Esophagus (tissue), 2 donors: ENCODE measurements around the gene FMNL2. TPM values are rescaled to one million over a fixed set of nuclear protein-coding genes. Genes with fewer than 3 reads are reported as not detected.

Experiments used
- H3K27ac ChIP-seq, 2 donors: one replicate each; pipeline ENCODE4 v1.5.1; 2013; ENCODE audit warnings: low read depth in 2 of 2, mild to moderate bottlenecking in 2 of 2, inconsistent platforms in 1 of 2, low read length in 1 of 2, moderate library complexity in 1 of 2
- H3K27me3 ChIP-seq, 2 donors: one replicate each; pipeline ENCODE4 v1.6.1; 2013; ENCODE audit warnings: low read length in 2 of 2, control low read depth in 1 of 2, mild to moderate bottlenecking in 1 of 2; ENCODE audit not compliant: insufficient read depth in 2 of 2, control insufficient read depth in 1 of 2
- H3K36me3 ChIP-seq, 2 donors: one replicate each; pipeline ENCODE4 v1.6.1; 2013; ENCODE audit warnings: low read length in 1 of 2; ENCODE audit not compliant: control insufficient read depth in 2 of 2, insufficient read depth in 2 of 2
- H3K4me1 ChIP-seq, 2 donors: one replicate each; pipeline ENCODE4 v1.6.1; 2013; ENCODE audit warnings: low read length in 1 of 2; ENCODE audit not compliant: control insufficient read depth in 2 of 2, insufficient read depth in 2 of 2
- H3K4me3 ChIP-seq, 2 donors: one replicate each; pipeline ENCODE4 v1.5.1; 2013; ENCODE audit warnings: low read length in 2 of 2, mild to moderate bottlenecking in 2 of 2, low read depth in 1 of 2, moderate library complexity in 1 of 2
- H3K9me3 ChIP-seq, 2 donors: one replicate each; pipeline ENCODE4 v1.6.1; 2013; ENCODE audit warnings: mild to moderate bottlenecking in 2 of 2, low read depth in 1 of 2, low read length in 1 of 2, moderate library complexity in 1 of 2; ENCODE audit not compliant: control insufficient read depth in 2 of 2, insufficient read depth in 1 of 2
- WGBS, 2 donors: extraction: QIAGEN DNeasy Blood & Tissue Kit; methylation state at CpG; one replicate each; pipeline ENCODE4 v1.1.7; 2013; 5-methylcytosine and 5-hydroxymethylcytosine counted together
- polyA plus RNA-seq, 2 donors: library from polyadenylated mRNA; stranded (reverse); fragments of 200-250 nt; gene quantifications; one replicate each; pipeline ENCODE4 v1.2.3, GENCODE V29; 2013
- donor health status: healthy with polysubstance abuse.
- donor health status: Bipolar disorder and iron deficiency.

FMNL2 gene
- polyA plus RNA-seq, 2 donors, result 4.2 to 5.3 TPM

DNA sequence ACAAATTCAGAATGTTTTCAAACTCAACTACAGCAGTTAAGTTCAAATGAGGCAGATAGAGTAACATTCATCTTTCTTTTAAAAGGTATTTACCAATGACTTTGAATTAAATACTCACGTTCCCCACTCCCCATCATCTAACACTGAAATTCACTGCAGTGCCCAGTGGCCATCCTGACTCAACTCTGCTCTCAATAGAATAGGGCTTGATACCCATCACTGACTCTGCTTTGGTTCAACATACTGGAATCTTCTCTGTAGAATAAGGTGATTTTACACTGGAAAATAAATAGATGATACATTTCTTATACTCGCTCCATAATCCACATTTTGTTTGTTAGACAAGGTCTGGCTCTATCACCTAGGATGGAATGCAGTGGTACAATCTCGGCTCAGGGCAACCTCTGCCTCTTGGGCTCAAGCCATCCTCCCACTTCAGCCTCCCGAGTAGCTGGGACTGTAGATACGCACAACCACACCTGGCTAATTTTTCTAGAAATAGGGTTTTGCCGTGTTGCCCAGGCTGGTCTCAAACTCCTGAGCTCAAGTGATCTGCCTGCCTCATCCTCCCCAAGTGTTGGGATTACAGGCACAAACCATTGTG lies 315.9 kb downstream of the FMNL2 start:
- no peak overlapping the region for H3K27ac ChIP-seq
- WGBS, 2 donors, result 92 to 93% methylated on average over 6 of the region's 6 CpGs
- H3K36me3 ChIP-seq, result peaks cover 0 to 2% of the 10 kb centered on the region in 2 donors

DNA sequence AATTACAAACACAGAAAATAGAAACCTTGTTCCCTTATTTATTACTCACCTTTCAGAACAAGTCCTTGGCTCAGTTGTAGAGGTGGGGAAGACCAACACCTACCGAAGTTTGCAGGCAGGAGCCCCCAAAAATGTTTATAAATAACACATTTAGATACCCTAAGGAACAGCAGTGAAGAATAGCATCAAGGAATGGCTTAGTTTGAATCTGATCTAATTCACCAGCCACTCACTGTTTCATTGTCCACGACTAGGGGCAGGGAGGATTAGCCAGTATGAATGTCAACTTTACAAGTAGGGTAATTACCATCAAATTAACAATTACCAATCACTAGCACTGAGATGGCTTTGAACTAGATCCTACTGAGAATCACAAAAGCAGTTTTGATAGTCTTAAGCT lies 316.9 kb downstream of the FMNL2 start:
- Histone ChIP-seq H3K27me3 (no peaks in the 10 kb centered on the region), H3K27ac (no peak overlapping the region), H3K9me3 (no peaks in the 10 kb centered on the region), H3K4me1 (no peaks in the 10 kb centered on the region), H3K36me3 (peaks cover 2 to 5% of the 10 kb centered on the region in 2 donors), H3K4me3 (no peak overlapping the region)
- WGBS, 2 donors, result 70 to 75% methylated on average over 2 of the region's 2 CpGs

More for the DNA sequence above, 315.9 kb downstream of the FMNL2 start:
- no peak overlapping the region for H3K4me3 ChIP-seq
- no peaks in the 10 kb centered on the region for H3K4me1 ChIP-seq
- no peaks in the 10 kb centered on the region for H3K27me3 ChIP-seq
- no peaks in the 10 kb centered on the region for H3K9me3 ChIP-seq

GRCh38 chr2:152655880-152656279 lies 320.9 kb downstream of the FMNL2 start:
- WGBS, 2 donors, result 80 to 91% methylated on average over 1 of the region's 1 CpG
- Histone ChIP-seq H3K4me1 (no peaks in the 10 kb centered on the region), H3K27ac (no peak overlapping the region), H3K9me3 (no peaks in the 10 kb centered on the region), H3K27me3 (no peaks in the 10 kb centered on the region), H3K36me3 (peaks cover 3 to 12% of the 10 kb centered on the region in 2 donors), H3K4me3 (no peak overlapping the region)

DNA sequence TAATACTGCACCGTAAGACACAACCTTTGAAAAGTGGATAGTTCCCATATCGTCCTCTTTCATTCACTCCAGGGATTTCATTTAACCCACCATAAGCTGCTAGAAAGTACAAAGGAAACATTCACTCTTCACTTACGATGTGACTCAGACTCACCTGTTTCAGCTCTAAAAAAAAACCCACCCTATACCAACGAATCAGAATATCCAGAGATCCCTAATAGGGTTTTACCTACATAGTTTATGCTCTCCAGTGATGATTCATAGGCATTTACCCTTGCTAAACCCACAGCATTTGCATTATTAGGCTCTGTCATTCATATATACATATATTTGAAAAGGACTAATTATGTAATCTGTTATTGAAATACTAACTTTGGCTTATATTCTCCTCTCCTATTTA lies 322.1 kb downstream of the FMNL2 start:
- H3K36me3 ChIP-seq, result peaks cover 3 to 13% of the 10 kb centered on the region in 2 donors
- no peak overlapping the region for H3K4me3 ChIP-seq

GRCh38 chr2:152658221-152658620 lies 323.2 kb downstream of the FMNL2 start:
- Histone ChIP-seq H3K27ac (no peak overlapping the region), H3K27me3 (no peaks in the 10 kb centered on the region), H3K36me3 (peaks cover 3 to 13% of the 10 kb centered on the region in 2 donors), H3K4me3 (no peak overlapping the region), H3K4me1 (no peaks in the 10 kb centered on the region), H3K9me3 (no peaks in the 10 kb centered on the region)
- 70 to 83% methylated on average over 1 of the region's 1 CpG for WGBS, 2 donors

More for the DNA sequence above, 322.1 kb downstream of the FMNL2 start:
- no peaks in the 10 kb centered on the region for H3K4me1 ChIP-seq
- H3K27ac ChIP-seq, result no peak overlapping the region
- no peaks in the 10 kb centered on the region for H3K9me3 ChIP-seq
- no peaks in the 10 kb centered on the region for H3K27me3 ChIP-seq
- WGBS, 2 donors, result 70 to 77% methylated on average over 4 of the region's 4 CpGs

DNA sequence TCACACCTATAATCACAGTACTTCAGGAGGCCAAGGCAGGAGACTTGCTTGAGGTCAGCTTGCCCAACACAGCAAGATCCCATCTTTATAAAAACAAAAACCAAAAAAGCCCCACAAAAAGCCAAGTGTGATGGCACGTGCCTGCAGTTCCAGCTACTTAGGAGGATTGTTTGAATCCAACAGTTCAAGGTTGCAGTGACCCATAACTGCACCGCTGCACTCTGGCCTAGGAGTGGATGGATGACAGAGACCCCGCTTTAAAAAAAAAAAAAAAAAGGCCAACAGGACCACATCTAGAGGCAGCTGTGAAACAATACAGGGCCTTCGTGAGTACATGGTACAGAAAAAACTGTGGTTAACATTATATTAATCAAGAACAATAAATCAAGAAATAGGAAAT lies 326.1 kb downstream of the FMNL2 start:
- no peak overlapping the region for H3K27ac ChIP-seq
- H3K9me3 ChIP-seq, result no peaks in the 10 kb centered on the region
- H3K4me1 ChIP-seq, result no peaks in the 10 kb centered on the region
- H3K4me3 ChIP-seq, result no peak overlapping the region
- H3K27me3 ChIP-seq, result no peaks in the 10 kb centered on the region
- WGBS, 2 donors, result 95% methylated on average over 4 of the region's 4 CpGs
- H3K36me3 ChIP-seq, result peaks cover 9 to 17% of the 10 kb centered on the region in 2 donors

DNA sequence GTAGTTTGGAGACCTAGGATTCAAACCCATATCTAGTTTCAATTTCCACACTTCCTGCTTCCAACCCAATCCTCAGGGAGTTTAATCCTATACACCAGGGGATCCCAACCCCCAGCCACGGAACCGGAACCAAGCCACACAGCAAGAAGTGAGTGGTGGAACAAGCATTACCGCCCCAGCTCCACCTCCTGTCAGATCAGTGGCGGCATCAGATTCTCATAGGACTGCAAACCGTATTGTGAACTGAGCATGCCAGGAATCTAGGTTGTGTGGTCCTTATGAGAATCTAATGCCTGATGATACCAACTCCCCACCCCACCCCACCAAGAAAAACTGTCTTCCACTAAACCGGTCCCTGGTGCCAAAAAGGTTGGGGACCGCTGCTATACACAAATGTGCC lies 329.8 kb downstream of the FMNL2 start:
- Histone ChIP-seq H3K27me3 (no peaks in the 10 kb centered on the region), H3K27ac (no peak overlapping the region), H3K36me3 (peaks cover 6 to 15% of the 10 kb centered on the region in 2 donors), H3K4me1 (no peaks in the 10 kb centered on the region), H3K4me3 (no peak overlapping the region), H3K9me3 (no peaks in the 10 kb centered on the region)
- 93 to 96% methylated on average over 7 of the region's 7 CpGs for WGBS, 2 donors

DNA sequence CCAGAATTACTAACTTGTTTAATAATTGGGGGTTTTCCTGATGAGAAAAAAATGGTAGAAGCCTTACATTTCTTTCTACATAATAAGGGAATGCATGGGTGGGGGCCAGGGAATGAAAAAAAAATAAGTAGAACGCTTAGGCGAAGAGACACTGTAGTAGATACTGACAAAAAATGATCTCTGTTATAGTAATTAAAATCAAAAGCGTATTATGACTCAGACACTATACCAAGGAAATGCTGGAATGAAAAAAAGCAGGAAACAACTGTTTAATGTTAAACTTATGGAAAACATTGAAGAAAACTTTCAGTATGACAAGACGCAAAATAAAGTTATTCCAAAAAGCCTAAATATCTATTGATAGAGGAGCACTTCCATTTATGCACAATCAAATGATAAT lies 339.4 kb downstream of the FMNL2 start:
- H3K27me3 ChIP-seq, result no peaks in the 10 kb centered on the region
- WGBS, 2 donors, result 92 to 93% methylated on average over 4 of the region's 4 CpGs
- no peaks in the 10 kb centered on the region for H3K9me3 ChIP-seq
- peaks cover 3 to 11% of the 10 kb centered on the region in 2 donors for H3K36me3 ChIP-seq
- no peak overlapping the region for H3K27ac ChIP-seq
- no peaks in the 10 kb centered on the region for H3K4me1 ChIP-seq
- no peak overlapping the region for H3K4me3 ChIP-seq

GRCh38 chr2:152676461-152676860 lies 341.5 kb downstream of the FMNL2 start:
- no peak overlapping the region for H3K27ac ChIP-seq
- no peaks in the 10 kb centered on the region for H3K27me3 ChIP-seq
- peaks cover 3 to 11% of the 10 kb centered on the region in 2 donors for H3K36me3 ChIP-seq
- no peaks in the 10 kb centered on the region for H3K4me1 ChIP-seq
- no peaks in the 10 kb centered on the region for H3K9me3 ChIP-seq
- no peak overlapping the region for H3K4me3 ChIP-seq
- 91 to 97% methylated on average over 3 of the region's 3 CpGs for WGBS, 2 donors

- H3K27me3 ChIP-seq, result no peaks in the 10 kb centered on the region
- H3K4me3 ChIP-seq, result no peak overlapping the region
- WGBS, 2 donors, result 78% methylated on average over 2 of the region's 2 CpGs
- no peaks in the 10 kb centered on the region for H3K9me3 ChIP-seq
- no peak overlapping the region for H3K27ac ChIP-seq
- peaks cover 4 to 12% of the 10 kb centered on the region in 2 donors for H3K36me3 ChIP-seq
- no peaks in the 10 kb centered on the region for H3K4me1 ChIP-seq
These were observed 343.8 kb downstream of the FMNL2 start for GRCh38 chr2:152678808-152679207.
